ENCODE results near the gene CAPN12.

The CAPN12 gene

GRCh38 chr19:38682872-38683392 lies 61.3 kb downstream of the CAPN12 start:
- no peak for DNase-seq (ENCODE audit: low read depth in 3 of 3, low spot score in 1 of 3)

- no peak for DNase-seq (ENCODE audit: low read depth in 3 of 3, low spot score in 1 of 3)
Observed at GRCh38 chr19:38682195-38682867, 61.9 kb downstream of the CAPN12 start.
